HEK293T (cell line): ENCODE results near the gene NHERF1.

Source experiments
- CTCF ChIA-PET: fragments of 350-600 bp; formaldehyde crosslinking; extraction: SDS; loops from one replicate; lab custom pipeline; 2021; ENCODE audit warnings: antibody characterized with exemption, inconsistent platforms; lab: Yijun Ruan, JAX
- POLR2A ChIA-PET: fragments of 350-600 bp; formaldehyde crosslinking; extraction: SDS; loops from one replicate; lab custom pipeline; 2020; ENCODE audit warnings: antibody characterized with exemption, inconsistent platforms; lab: Yijun Ruan, JAX
- DNase-seq: peaks from one replicate; pipeline ENCODE4 v3.0.0; 2012; ENCODE audit warnings: mixed read lengths; ENCODE audit errors: extremely low spot score
- ARNT ChIP-seq: fragments of 450-650 bp; IDR thresholded peaks from 2 replicates; pipeline ENCODE4 v1.6.1; 2017; ENCODE audit warnings: mild to moderate bottlenecking
- BHLHE40 ChIP-seq: fragments of 450-650 bp; IDR thresholded peaks from 2 replicates; pipeline ENCODE4 v1.6.1; 2016; ENCODE audit warnings: mild to moderate bottlenecking, moderate library complexity, borderline replicate concordance
- CTBP1 ChIP-seq: fragments of 450-650 bp; IDR thresholded peaks from 2 replicates; pipeline ENCODE4 v1.6.1; 2016; ENCODE audit warnings: borderline replicate concordance
- FOXA1 ChIP-seq: fragments of 450-650 bp; IDR thresholded peaks from 2 replicates; pipeline ENCODE4 v1.6.1; 2016; ENCODE audit warnings: mild to moderate bottlenecking
- FOXK2 ChIP-seq: fragments of 450-650 bp; IDR thresholded peaks from 2 replicates; pipeline ENCODE4 v1.6.1; 2016; ENCODE audit warnings: mild to moderate bottlenecking
- FOXM1 ChIP-seq: fragments of 450-650 bp; IDR thresholded peaks from 2 replicates; pipeline ENCODE4 v1.6.1; 2017; ENCODE audit warnings: mild to moderate bottlenecking, borderline replicate concordance
- HDGF ChIP-seq: fragments of 450-650 bp; IDR thresholded peaks from 2 replicates; pipeline ENCODE4 v1.6.1; 2017; ENCODE audit warnings: antibody characterized with exemption, borderline replicate concordance
- L3MBTL2 ChIP-seq: fragments of 450-650 bp; conservative IDR thresholded peaks from 2 replicates; pipeline ENCODE4 v1.6.1; 2016; ENCODE audit warnings: mild to moderate bottlenecking
- LEF1 ChIP-seq: fragments of 450-650 bp; IDR thresholded peaks from 2 replicates; pipeline ENCODE4 v1.6.1; 2017; ENCODE audit warnings: mild to moderate bottlenecking, borderline replicate concordance
- NFRKB ChIP-seq: fragments of 450-650 bp; IDR thresholded peaks from 2 replicates; pipeline ENCODE4 v1.6.1; 2016; ENCODE audit warnings: mild to moderate bottlenecking, moderate library complexity
- PKNOX1 ChIP-seq: fragments of 450-650 bp; IDR thresholded peaks from 2 replicates; pipeline ENCODE4 v1.6.1; 2016
- SP1 ChIP-seq: fragments of 450-650 bp; IDR thresholded peaks from 2 replicates; pipeline ENCODE4 v1.6.1; 2017
- SUZ12 ChIP-seq: fragments of 450-650 bp; IDR thresholded peaks from 2 replicates; pipeline ENCODE4 v1.6.1; 2016; ENCODE audit warnings: mild to moderate bottlenecking
- TARDBP ChIP-seq: fragments of 450-650 bp; IDR thresholded peaks from 2 replicates; pipeline ENCODE4 v1.6.1; 2016
- ZNF384 ChIP-seq: fragments of 450-650 bp; IDR thresholded peaks from 2 replicates; pipeline ENCODE4 v1.6.1; 2016

Gene NHERF1

GRCh38 chr17:74755533-74755932 is 7.1 kb downstream of the NHERF1 start:
- DNase-seq, result no peak
- no peak for TF ChIP-seq L3MBTL2
- TF ChIP-seq FOXA1, result no peak
- no peak for TF ChIP-seq CTBP1
- TF ChIP-seq SP1, result no peak
- TF ChIP-seq NFRKB, result no peak
- ChIA-PET POLR2A (no interaction called here), CTCF (no interaction called here)

GRCh38 chr17:74756891-74757290 is 8.5 kb downstream of the NHERF1 start:
- DNase-seq, result no peak
- TF ChIP-seq FOXA1, result no peak
- TF ChIP-seq SUZ12, result no peak
- TF ChIP-seq TARDBP, result no peak
- no peak for TF ChIP-seq NFRKB
- no peak for TF ChIP-seq ARNT
- no peak for TF ChIP-seq L3MBTL2
- TF ChIP-seq FOXM1, result no peak
- TF ChIP-seq FOXK2, result no peak
- TF ChIP-seq HDGF, result no peak
- ChIA-PET POLR2A (interaction anchor here (2.4 kb wide), 1 partner anchor 20 kb away, joined by 10 read pairs; the partner anchor contains the start of gene NAT9), CTCF (interaction anchor here (1.1 to 1.4 kb wide), 2 partner anchors 12 to 14 kb away, joined by 4 to 5 read pairs; no protein-coding TSS in a partner anchor)

DNA sequence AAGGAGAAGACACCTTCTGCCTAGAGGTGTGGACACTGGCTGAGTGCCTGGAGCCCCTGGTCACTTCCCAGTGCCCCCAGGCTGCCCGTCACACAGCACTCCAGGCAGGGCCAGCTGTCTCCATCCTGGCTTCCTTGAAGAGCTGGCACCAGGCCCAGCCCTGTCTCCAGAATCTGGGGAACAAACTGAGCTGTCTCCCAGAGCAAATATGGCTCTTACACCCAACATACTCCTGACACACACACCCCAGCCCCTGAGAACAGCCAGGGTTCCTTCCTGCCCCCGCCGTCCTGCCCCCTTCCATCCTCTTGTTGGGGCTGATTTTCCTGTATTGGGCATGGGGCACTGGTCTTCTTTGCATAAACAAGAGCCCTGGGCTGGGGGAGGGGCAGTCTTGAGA is 9.1 kb downstream of the NHERF1 start:
- no peak for DNase-seq
- CTCF ChIA-PET, result interaction anchor here (1.4 kb wide), 1 partner anchor 13 kb away, joined by 4 read pairs; no protein-coding TSS in a partner anchor
- no peak for TF ChIP-seq FOXK2
- POLR2A ChIA-PET, result interaction anchor here (0.5 to 2.4 kb wide), 3 partner anchors 19 to 116 kb away, joined by 3 to 10 read pairs (median 3); partner anchors contain the start of gene NAT9

GRCh38 chr17:74757931-74758847 is 9.8 kb downstream of the NHERF1 start:
- TF ChIP-seq FOXM1 (no peak), NFRKB (no peak), SUZ12 (no peak), LEF1 (no peak), FOXA1 (no peak), SP1 (no peak), CTBP1 (no peak), PKNOX1 (no peak), ARNT (no peak), HDGF (no peak)
- ChIA-PET CTCF (no interaction called here), POLR2A (interaction anchor here (0.5 to 2.4 kb wide), 4 partner anchors 8 to 115 kb away, joined by 3 to 10 read pairs (median 4); partner anchors contain the start of gene NAT9)
- no peak for DNase-seq

GRCh38 chr17:74758848-74759168 is 10.4 kb downstream of the NHERF1 start:
- CTCF ChIA-PET, result interaction anchor here (1.6 kb wide), 1 partner anchor 12 kb away, joined by 6 read pairs; no protein-coding TSS in a partner anchor

GRCh38 chr17:74759243-74759801 is 10.9 kb downstream of the NHERF1 start:
- ChIA-PET CTCF (interaction anchor here (1.6 kb wide), 1 partner anchor 12 kb away, joined by 6 read pairs; no protein-coding TSS in a partner anchor), POLR2A (interaction anchor here (0.9 to 1.8 kb wide), 5 partner anchors 9 to 114 kb away, joined by 3 to 10 read pairs (median 6); partner anchors contain the start of gene NAT9)
- TF ChIP-seq HDGF, result no peak
- no peak for TF ChIP-seq FOXM1
- no peak for TF ChIP-seq SUZ12
- TF ChIP-seq ARNT, result no peak
- TF ChIP-seq SP1, result no peak
- TF ChIP-seq TARDBP, result no peak
- no peak for DNase-seq

More at GRCh38 chr17:74758848-74759168, 10.4 kb downstream of the NHERF1 start:
- POLR2A ChIA-PET, result interaction anchor here (1.1 to 2.4 kb wide), 3 partner anchors 9 to 114 kb away, joined by 3 to 10 read pairs (median 4); partner anchors contain the start of gene NAT9
- TF ChIP-seq BHLHE40 (no peak), ZNF384 (no peak), CTBP1 (no peak), TARDBP (no peak), NFRKB (no peak), HDGF (no peak), LEF1 (no peak), PKNOX1 (no peak), FOXK2 (no peak), L3MBTL2 (no peak), FOXA1 (no peak), ARNT (no peak)
- DNase-seq, result no peak
